ENCODE data around the gene PDCL3. TPM values are rescaled to one million over a fixed set of nuclear protein-coding genes. Genes with fewer than 3 reads are reported as not detected.

The PDCL3 gene
- polyA plus RNA-seq, 2 of the 4 experiments (the other 2 are of a cell fraction) = 63.1 to 64.1 TPM

- Histone ChIP-seq H3K9me3 (no peaks in the 10 kb centered on the region; the same call in 2 of the 3 replicates), H3K4me1 (no peaks in the 10 kb centered on the region), H3K4me2 (no peak overlapping the region), H3K27ac (no peak overlapping the region), H3K4me3 (no peak overlapping the region)
- no peak for ATAC-seq
- no peak for FAIRE-seq
- TF ChIP-seq SMC3 (IDR thresholded peaks at IDR 0.05) (no peak), EP300 (IDR thresholded peaks at IDR 0.05) (no peak), RAD21 (conservative IDR thresholded peaks at IDR 0.05 in 1 of 2, IDR thresholded peaks at IDR 0.05 in 1 of 2) (no peak), ATOH8 (CRISPR knock-in tag; IDR thresholded peaks at IDR 0.05; ENCODE audit: low read depth) (no peak), FOSB (CRISPR knock-in tag; IDR thresholded peaks at IDR 0.05) (no peak), CTCF (IDR thresholded peaks at IDR 0.05) (no peak), POLR2A (IDR thresholded peaks at IDR 0.05; ENCODE audit: low read length) (no peak), PBX3 (IDR thresholded peaks at IDR 0.05) (no peak), CBX2 (IDR thresholded peaks at IDR 0.05; ENCODE audit: borderline replicate concordance, low read depth) (no peak), TFCP2L1 (CRISPR knock-in tag; IDR thresholded peaks at IDR 0.05) (no peak), KDM5A (IDR thresholded peaks at IDR 0.05) (no peak), ZC3H11A (IDR thresholded peaks at IDR 0.05) (no peak), NFE2L2 (conservative IDR thresholded peaks at IDR 0.05; ENCODE audit: low read length) (no peak), USF2 (IDR thresholded peaks at IDR 0.05) (no peak), HES2 (IDR thresholded peaks at IDR 0.05) (no peak), NR3C1 (IDR thresholded peaks at IDR 0.05) (no peak), RNF2 (IDR thresholded peaks at IDR 0.05; ENCODE audit: borderline replicate concordance, low read depth) (no peak), TP53 (CRISPR knock-in tag; IDR thresholded peaks at IDR 0.05) (no peak), PHF8 (IDR thresholded peaks at IDR 0.05; ENCODE audit: borderline replicate concordance, low read depth) (no peak)
- WGBS (ENCODE audit: missing lambda C conversion rate) = 31% methylated on average over 4 of the region's 4 CpGs
- POLR2A ChIA-PET = no interaction called here
- CTCF ChIA-PET = interaction anchor here (6.9 kb wide), 1 partner anchor 7 kb away, joined by 67 read pairs; no protein-coding TSS in a partner anchor
- no peak for DNase-seq (ENCODE audit: low read depth in 1 of 2, low spot score in 1 of 2)
These were observed 53.1 kb downstream of the PDCL3 start for GRCh38 chr2:100615886-100616285.

- no peak overlapping the region for H3K4me3 ChIP-seq
- no peaks in the 10 kb centered on the region for H3K4me1 ChIP-seq
- ChIA-PET POLR2A (no interaction called here), CTCF (interaction anchor here (1.6 to 6.9 kb wide), 2 partner anchors 8 to 16 kb away, joined by 5 to 67 read pairs; no protein-coding TSS in a partner anchor)
- no peak overlapping the region for H3K4me2 ChIP-seq
- H3K27ac ChIP-seq = no peak overlapping the region
- WGBS (ENCODE audit: missing lambda C conversion rate) = 83% methylated on average over 8 of the region's 8 CpGs
- peaks cover 4% of the 10 kb centered on the region; the same call in 2 of the 3 replicates for H3K9me3 ChIP-seq
- TF ChIP-seq FOSB (CRISPR knock-in tag; IDR thresholded peaks at IDR 0.05) = no peak
- no peak for TF ChIP-seq HDAC2 (IDR thresholded peaks at IDR 0.05)
- TF ChIP-seq RFX5 (IDR thresholded peaks at IDR 0.05) = no peak
- no peak for TF ChIP-seq MYC (IDR thresholded peaks at IDR 0.05; ENCODE audit: borderline replicate concordance, low read length)
- TF ChIP-seq ATOH8 (CRISPR knock-in tag; IDR thresholded peaks at IDR 0.05; ENCODE audit: low read depth) = no peak
- no peak for TF ChIP-seq NFE2L2 (conservative IDR thresholded peaks at IDR 0.05; ENCODE audit: low read length)
- no peak for TF ChIP-seq HOXB13 (CRISPR knock-in tag; IDR thresholded peaks at IDR 0.05; ENCODE audit: low read depth)
- TF ChIP-seq HES2 (IDR thresholded peaks at IDR 0.05) = no peak
- ATAC-seq = no peak
- DNase-seq (ENCODE audit: low read depth in 1 of 2, low spot score in 1 of 2) = no peak
- FAIRE-seq = no peak
These were observed 54.1 kb downstream of the PDCL3 start for GRCh38 chr2:100616841-100617390.
